Measurements from ENCODE around the gene NEDD4L.

DNA sequence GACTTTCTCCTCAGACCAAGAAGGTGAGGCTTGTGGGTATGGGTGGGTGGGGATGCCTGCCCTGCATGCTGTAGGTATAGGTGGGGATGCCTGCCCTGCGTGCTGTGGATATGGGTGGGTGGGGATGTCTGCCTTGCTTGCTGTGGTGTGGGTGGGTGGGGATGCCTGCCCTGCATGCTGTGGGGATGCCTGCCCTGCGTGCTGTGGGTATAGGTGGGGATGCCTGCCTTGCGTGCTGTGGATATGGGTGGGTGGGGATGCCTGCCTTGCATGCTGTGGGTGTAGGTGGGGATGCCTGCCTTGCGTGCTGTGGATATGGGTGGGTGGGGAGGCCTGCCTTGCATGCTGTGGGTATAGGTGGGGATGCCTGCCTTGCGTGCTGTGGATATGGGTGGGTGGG, 278.4 kb downstream of the NEDD4L start:
- TF ChIP-seq, protein P1, sequence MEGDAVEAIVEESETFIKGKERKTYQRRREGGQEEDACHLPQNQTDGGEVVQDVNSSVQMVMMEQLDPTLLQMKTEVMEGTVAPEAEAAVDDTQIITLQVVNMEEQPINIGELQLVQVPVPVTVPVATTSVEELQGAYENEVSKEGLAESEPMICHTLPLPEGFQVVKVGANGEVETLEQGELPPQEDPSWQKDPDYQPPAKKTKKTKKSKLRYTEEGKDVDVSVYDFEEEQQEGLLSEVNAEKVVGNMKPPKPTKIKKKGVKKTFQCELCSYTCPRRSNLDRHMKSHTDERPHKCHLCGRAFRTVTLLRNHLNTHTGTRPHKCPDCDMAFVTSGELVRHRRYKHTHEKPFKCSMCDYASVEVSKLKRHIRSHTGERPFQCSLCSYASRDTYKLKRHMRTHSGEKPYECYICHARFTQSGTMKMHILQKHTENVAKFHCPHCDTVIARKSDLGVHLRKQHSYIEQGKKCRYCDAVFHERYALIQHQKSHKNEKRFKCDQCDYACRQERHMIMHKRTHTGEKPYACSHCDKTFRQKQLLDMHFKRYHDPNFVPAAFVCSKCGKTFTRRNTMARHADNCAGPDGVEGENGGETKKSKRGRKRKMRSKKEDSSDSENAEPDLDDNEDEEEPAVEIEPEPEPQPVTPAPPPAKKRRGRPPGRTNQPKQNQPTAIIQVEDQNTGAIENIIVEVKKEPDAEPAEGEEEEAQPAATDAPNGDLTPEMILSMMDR (conservative IDR thresholded peaks at IDR 0.05), result no peak
- no peak for TF ChIP-seq EZH2 (IDR thresholded peaks at IDR 0.05; ENCODE audit: low read depth)

Data from PC-9 (cell line).